Inflammatory macrophage treated with lipopolysaccharide for 1 hour (primary cell): ENCODE data around the gene SYTL3.
A peak's percentile ranks its signal among the peaks of the same experiment; 100 is the strongest.
"Not testable (repeated sequence)": the region's sequence is repeated elsewhere in the genome, so short reads cannot be mapped to it uniquely, and the experiment has no call there.

Source experiments
- DNase-seq, 2 donors: peaks; one replicate each; pipeline ENCODE4 v3.0.0-alpha.2; 2020 to 2022

The SYTL3 gene

DNA sequence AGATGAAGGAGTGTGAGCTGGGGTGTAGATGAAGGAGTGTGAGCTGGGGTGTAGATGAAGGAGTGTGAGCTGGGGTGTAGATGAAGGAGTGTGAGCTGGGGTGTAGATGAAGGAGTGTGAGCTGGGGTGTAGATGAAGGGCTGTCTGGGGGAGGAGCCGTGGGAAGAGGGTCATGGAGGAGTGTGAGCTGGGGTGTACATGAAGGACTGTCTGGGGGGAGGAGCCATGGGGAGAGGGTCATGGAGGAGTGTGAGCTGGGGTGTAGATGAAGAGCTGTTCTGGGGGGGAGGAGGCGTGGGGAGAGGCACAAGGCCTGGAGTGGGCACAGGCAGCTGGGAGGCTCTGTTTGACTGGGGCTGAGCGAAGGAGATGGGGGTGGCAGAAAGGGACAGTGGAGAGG lies 51.4 kb downstream of the SYTL3 start:
- not testable (repeated sequence) for DNase-seq

DNA sequence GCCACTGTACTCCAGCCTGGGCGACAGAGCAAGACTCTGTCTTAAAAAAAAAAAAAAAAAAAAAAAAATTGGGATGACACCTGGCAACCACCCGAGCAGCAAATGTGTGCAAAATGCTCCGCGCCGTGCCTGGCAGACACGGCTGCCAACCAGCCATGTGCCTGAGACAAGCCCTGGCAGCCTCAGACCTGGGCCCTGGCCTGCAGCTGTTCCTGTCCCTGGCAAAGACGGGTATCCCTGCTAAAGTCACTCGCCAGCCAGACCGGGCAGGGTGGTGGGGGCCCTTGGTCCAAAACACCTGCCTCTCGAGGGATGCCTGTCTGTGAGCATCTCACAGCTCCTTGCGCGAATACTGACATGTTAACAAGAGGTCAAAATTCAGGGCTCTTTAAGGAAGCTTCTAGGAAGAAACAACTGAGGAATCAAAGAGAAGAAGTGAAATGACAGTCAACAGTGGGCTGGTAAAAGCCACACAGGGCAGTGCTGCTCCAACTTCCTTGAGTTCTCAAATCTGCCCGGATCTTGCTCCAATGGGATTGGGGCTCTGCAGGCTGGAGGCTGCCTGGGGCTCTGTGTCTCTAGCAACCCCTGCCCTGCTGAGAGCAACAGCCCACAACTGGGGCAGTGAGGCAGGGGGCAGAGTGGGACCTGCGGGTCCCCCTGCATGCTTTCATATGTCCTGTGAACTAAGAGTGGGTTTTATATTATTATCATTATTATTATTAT lies 53.4 kb downstream of the SYTL3 start:
- no peak for DNase-seq

DNA sequence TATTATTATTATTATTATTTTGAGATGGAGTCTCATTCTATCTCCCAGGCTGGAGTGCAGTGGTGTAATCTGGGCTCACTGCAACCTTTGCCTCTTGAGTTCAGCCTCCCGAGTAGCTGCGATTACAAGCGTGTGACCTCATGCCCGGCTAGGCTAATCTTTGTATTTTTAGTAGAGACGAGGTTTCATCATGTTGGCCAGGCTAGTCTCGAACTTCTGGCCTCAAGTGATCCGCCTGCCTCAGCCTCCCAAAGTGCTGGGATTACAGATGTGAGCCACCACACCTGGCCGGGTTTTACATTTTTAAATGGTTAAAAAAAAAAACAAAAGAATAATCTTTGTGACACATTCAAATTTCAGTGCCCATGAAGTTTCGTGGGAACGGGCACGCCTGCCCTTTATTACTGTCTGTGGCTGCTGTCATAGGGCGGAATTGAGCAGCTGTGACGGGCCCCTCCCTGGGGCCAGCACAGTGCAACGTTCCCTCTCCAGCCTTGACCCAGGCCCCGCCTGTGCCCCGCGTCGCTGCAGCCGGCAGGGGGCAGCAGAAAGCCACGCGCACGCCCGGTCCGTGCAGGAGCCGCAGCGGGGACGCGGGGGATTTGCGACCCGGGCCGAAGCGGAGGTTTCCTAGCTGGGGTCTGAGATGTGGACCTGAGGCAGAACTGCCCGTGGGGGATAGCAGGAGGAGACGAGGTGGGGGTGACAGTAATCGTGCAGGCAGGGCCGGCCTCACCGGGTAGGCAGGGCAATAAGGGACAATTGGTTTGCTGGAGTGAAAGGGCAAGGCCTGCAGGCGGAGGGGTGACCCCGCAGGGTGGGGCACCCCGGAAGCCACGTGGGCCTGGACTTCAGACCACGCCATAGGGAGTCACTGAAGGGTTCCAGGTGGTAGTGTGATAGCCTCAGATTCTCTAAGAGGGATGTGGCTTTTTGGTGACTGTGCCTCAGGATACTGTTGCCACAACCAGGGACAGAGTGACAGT lies 54.3 kb downstream of the SYTL3 start:
- peak; percentile 61 to 88 for DNase-seq

DNA sequence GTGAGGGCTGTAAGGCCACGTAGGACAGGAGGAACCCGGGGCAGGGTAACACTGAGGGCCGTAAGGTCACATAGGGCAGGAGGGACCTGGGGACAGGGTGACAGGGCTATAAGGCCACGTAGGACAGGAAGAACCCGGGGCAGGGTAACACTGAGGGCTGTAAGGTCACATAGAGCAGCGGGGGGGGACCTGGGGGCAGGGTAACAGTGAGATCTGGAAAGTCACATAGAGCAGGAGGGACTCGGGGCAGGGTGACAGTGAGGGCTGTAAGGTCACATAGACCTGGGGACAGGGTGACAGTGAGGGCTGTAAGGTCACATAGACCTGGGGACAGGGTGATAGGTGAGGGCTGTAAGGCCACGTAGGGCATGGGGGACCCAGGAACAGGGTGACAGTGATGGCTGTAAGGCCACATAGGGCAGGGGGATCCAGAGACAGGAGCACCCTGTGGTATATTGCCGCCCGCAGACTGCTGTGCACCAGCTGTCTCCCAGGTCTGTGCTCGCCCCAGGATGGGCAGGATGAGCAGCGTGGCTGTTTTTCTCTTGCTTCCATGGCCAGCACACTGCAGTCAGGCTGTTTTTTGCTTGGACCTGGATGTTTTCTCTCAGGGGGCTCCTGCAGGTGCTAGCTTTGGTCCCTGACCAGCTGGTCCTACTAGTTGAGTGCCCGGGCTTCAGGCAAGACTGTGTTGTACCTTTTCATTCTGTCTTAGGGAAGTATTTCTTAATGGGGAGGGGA lies 55.7 kb downstream of the SYTL3 start:
- no peak for DNase-seq

DNA sequence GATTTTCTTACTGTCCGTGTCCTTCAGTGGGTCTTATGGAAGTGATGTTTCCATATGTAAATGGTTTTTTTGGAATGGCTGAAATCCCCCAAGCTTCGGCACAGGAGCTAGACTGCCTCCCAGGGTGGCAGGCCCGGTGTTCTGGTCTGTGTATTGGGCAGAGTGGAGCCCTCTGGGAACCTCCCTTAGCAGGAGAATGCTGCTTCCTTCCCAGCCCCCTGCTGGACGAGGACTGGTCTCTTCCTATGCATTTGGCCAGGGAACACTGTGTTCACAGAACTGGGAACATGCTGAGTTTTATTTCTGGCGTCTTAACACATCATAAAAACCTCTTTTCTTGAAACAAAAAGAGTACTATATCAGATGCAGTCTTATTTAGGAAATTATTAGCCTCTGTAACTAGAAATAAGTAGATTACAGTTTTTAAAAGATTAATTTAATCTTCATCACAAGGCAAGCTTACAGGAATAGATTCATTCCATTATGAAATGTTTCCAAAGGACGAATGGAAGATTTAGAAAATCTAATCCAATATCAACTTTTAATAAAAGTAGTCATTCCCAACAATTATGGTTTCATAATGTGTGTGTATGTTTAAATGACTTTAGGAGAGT lies 56.6 kb downstream of the SYTL3 start:
- no peak for DNase-seq

DNA sequence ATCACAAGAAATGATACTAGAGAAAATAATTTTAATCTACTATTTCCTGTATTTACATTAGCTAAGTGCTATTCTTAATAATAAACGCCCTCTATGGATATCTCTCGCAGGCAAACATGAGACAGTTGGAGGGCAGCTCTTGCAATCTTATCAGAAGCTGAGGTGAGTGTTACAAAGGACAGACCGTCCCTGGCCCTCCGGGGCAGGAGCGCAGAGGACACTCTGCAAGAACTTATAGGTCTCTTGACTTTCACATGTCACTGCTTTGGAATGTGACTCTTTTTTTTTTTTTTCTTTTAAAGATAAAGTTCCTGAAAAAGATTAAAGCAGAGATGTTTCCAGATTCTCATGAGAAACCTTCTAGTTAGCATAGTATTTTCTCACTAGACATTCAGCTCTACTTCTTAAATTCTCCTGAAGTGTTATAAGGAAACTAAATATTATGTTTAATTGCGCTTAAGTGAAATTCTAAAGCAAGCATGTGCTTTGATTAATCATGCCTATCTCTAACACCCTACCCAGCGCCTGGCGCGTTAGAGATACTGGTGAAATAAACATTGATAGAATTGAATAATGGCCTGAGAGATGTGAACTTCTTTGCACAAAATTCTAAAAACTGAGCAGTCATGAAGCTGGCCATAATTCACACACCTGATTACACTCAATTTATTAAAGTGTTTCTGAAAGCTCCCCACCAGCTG lies 57.4 kb downstream of the SYTL3 start:
- no peak for DNase-seq

DNA sequence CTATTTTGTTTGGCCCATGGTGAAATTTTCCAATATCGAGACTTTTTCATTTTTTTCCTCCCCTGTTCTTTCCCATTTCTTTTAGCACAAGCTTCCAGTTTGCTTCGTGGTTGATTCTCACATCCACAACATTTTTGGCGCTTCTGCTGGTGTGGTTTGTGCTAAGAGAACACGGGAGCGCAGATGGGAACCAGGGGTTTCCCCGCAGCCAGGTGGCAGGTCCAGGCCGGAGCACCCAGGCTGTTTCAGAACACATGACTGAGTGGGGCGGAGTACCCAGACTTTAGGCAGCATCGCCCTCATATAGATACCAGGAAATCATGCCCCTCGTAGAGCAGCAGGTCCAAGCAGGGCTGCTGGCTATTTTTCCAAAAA lies 58.0 kb downstream of the SYTL3 start:
- DNase-seq, result no peak

DNA sequence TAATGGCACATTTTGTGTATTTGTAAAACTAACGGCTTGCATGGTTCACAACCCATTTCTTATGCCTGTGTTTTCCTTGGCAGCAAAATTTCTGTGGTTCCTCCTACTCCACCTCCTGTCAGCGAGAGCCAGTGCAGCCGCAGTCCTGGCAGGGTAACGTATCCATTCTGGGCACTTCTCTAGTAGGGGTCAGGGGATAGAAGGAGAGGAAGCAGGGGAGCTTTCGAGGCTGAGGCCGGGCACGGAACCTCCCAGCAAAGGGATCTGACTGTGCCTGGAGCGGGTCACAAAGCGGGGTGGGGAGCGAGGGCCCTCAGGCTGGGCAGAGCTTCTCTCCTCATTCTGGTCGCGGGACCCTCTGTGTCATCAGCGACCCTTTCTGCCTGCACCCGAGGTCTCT lies 58.4 kb downstream of the SYTL3 start:
- DNase-seq, result no peak

DNA sequence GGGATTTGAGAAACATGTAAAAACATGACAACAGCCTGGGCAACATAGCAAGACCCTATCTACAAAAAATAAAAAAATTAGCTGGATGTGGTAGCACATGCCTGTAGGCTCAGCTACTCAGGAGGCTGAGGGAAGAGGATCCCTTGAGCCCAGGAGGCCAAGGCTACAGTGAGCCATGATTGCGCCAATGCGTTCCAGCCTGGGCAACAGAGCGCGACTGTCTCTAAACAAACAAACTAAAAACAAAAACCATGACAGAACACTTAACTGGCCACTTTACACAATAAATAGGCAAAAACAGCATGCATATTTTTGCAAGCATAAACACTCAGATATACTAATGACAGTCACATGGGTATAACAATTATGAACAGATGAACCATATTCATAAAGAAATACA lies 60.0 kb downstream of the SYTL3 start:
- no peak for DNase-seq

DNA sequence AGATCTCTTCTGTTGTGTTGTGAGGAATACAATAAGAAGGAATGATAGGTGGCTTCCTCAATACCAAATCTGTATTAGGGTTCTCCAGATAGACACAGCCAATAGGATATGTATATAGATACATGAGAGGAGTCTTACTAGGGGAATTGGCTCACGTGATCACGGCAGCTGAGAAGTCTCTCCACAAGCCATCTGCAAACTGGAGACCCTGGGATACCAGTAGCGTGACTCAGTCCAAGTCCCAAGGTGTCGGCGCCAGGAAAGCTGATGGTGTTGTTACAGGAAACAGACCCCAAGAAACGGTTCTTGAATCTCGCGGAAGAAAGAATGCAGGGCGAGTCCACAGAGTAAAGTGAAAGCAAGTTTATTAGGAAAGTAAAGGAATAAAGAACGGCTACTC lies 61.4 kb downstream of the SYTL3 start:
- no peak for DNase-seq

DNA sequence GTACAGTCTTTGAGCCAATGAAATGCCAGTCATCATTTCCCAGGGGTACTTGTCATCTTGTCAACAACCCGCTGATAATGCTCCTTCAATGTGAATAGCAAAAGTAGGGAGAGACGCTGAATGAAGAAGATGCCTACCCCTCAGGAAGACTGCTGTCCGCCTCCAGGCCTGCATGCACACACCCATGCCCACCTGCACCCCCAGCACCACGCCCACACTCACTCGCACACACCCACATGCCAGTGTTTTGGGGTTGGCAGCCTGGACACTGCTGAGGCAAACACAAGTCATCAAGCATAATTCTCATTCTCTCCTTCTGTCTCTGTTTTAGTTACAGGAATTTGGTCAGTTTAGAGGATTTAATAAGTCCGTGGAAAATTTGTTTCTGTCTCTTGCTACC lies 63.6 kb downstream of the SYTL3 start:
- DNase-seq, result no peak

DNA sequence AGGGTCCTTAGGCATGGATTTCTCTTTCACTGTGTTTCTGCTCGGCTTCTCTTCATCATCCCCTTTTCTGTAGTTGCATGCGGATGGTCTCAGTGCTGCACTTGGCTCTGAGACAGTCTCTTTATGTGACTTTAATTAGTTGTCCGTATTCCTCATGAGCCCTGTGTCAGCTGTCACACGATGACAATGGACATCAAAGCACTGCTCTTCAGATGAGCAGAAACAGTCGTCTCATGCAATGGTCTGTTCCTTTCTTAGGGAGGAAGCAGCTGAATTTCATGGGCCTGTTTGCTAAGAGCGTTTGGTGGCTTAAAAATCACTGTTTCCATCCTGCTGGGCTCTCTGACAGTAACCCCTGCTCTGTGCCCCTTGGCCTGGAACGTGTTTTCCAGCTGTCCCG lies 64.9 kb downstream of the SYTL3 start:
- DNase-seq, result no peak

DNA sequence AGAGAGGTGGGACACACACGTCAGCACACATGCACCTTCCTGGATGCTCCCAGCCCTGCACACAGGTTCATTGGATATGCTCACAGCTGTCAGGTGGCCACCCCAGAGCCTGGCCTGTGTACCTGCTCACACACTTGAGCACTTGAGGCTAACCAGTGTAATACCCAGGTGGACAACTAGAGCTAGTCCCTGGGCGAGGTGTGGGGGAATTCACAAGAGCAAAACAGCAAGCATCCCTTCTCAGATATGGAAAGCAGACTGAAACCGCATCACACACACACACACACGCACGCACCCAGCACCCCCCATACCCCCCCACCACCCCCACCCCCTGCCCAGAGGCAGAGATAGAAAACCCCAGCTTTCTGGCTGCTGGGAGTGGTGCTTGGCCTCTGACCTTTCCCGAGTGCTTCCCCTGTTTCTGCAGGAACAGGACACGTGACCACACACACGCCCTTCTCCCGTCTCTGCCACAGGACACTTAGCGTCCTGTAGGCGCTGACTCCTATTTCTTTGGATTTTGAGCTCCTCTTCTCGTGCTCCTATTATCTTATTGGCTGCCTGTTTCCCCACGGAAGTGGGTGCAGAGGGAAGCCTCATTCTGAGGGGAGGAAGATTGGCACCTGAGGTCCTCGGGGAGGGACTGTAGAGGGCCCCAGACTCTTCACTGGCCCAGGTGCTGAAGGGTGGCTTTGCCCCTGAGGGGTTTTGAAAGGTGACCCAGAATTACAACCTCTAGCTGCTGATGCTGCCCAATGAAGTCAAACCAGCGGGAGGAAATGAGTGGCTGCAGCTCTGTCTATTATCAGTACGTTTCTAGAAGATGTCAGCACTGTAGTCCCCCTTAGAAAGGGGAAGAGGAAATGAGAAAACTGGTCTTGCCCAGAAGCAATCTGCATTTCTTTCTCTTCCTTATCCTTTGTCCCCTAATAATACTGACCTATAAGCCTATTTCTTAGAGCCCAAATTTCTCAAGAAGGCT lies 65.8 kb downstream of the SYTL3 start:
- DNase-seq, result peak; percentile 54 to 60

DNA sequence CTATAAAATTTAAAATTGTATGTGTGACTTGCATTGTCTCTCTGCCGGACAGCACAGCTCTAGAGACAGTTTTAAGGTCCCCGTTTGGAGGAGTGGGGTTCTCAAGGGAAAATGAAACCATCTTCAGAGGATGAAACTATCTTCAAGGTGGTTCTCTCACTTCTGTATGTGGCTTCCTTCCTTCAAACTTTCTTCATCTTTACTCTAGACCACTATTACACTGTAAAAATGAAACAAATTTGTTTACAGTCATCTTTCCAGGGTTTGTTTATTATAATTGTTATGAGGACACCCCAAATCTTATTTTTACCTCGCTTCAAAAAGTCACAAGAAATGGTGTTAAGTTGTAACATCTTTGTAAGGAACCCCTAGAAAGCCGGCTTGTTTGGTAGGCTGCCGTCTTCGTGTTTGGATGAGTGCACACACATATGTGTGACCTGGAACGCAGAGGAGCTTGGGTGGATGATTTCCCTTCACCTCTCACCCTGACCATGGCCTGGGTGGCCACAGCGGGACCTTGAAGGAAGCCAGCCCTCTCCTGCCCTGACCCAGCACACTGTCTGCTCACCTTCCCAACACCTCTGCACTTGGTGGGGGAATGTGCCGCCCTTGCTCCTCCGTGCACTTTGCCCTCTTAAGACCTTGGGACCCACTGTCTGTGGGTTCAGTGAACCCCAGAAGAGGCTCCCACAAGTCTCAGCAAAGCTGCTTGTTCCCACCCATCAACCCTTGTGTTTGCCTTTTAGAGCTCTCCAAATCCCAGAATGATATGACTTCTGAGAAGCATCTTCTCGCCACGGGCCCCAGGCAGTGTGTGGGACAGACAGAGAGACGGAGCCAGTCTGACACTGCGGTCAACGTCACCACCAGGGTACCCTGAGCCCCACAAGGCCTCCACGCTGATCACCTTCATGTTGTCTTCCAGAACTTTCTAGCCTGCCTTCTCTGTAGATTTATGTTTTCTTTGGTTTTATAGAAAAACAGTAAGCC lies 67.8 kb downstream of the SYTL3 start:
- DNase-seq, result no peak

DNA sequence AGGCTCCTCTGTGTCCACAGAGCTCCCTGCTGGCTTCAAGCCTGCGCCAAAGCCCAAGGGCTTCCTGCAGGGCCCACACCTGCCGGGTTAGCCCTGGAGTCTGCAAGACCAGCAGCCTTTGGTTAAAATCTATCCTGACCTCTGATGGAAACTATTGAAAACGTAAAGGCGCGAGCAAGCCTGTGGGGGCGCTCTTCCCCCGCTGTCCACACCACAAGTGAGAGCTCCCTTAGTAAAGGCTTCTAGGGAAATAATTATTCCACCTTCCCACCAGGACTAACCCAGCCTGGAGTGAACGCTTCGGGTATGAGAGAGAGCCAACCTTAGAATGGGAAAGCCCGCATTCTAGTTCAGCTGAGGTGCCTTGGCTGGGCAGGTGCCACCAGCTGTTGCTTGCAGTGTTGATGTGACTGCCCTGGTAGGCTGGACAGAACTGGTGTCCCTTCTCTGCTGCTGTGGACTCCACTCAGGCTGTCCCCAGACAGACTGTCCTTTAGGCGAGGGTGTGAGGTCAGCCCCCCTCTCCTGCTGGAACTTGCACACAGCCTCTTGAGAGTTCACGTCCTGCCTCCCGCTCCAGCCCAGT lies 68.7 kb downstream of the SYTL3 start:
- DNase-seq, result peak in 1 of 2 donors; percentile 13

DNA sequence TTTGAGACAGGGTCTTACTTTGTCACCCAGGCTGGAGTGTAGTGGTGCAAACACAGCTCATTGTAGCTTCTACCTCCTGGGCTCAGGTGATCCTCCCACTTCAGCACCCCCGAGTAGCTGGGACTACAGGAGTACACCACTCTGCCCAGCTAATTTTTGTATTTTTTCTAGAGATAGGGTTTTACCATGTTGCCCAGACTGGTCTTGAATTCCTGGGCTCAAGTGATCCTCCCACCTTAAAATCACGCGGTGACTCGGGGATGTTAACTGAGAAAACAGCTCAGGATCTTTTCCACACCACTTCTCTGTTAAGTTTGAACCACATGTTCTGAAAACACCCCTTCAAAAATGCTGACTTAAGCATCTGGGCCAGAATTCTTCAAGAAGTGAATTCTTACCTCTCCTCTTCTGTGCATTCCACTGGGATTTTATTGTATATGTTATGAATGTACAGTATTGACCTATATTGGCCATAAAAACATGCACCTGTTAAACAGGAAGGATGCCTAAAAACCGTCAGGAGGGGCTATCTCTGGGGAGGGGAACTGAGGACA lies 72.4 kb downstream of the SYTL3 start:
- no peak for DNase-seq

DNA sequence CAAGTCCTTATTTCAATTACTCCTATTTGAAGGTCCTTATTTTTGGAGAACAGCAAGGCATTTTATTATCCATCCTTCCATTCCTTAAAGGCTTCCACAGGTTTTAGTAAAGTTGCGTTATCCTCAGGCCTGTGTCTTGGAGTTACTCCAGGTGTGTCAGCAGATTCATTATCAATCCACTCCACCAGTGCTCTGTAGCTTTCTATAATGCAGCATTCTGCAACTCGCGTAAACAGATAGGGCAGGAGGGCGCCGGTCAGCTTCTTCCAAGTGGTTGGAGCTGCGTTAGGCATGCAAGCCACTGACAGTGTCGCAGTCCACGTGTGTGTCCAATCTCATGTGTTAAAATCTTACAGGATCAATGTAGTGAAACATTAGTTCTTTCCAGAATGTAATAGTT lies 75.8 kb downstream of the SYTL3 start:
- DNase-seq, result no peak

DNA sequence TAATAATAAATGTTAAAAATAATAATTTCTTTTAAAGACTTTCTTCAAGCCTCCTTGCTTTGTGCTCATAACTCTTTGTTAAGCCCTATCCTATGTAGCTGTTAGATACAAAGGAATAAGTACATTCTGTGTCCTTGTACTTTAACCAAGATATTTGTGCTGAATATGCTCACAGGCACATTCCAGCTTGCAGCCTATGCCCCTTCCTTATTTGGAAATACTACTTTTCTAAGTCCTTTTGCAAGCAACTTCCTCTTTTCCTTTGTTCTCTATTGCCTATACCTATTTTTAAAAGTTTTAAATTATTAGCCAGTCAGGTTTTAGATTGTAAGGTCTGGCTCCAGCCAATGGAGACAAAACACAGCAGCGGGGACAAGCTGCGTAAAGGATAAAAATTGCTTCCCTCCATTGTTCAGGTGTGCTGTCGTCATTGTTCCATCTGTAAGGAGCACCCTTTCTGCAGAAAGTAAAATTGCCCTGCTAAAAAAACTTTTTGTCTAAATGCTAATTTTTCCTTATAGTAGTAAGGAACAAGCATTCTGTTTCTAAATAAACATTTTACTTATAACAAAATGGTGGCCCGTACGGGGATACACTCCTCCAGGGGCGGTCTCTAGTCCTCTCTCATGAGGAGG lies 80.2 kb downstream of the SYTL3 start:
- DNase-seq, result peak; percentile 19 to 20

DNA sequence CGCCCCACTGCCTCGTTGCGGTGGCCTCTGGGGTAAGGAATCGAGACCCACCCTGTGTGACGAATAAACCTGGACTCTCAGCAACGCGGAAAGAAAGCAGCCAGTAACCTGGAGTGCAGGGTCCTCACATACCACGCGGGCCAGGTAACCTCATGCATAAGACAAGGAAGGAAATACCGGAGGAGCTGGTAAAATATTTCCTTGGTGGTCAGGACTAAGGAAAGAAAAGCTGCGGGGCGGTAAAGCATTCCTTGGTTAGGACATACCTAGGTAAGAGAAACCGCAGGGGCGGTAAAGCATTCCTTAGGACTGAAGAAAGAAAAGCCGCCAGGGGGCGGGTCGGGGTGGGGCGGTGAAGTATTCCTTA lies 80.7 kb downstream of the SYTL3 start:
- no peak for DNase-seq
